CD4-positive, CD25-positive, alpha-beta regulatory T cell (primary cell): ENCODE results near the gene ANAPC10. TPM values are rescaled to one million over a fixed set of nuclear protein-coding genes. Genes with fewer than 3 reads are reported as not detected.

ENCODE experiments used
- ATAC-seq, 2 donors: fragments of 150-1000 bp; cut with Tn5 transposase; one replicate each; pipeline ENCODE4 v1.10.0; 2021; ENCODE audit warnings: low read depth in 2 of 2, moderate number of reproducible peaks in 2 of 2, moderate library complexity in 1 of 2
- DNase-seq, 3 donors: peaks; one replicate each; pipeline versions ENCODE4 v3.0.0 to v3.0.0-alpha.2; 2012 to 2022; ENCODE audit warnings: mixed read lengths in 1 of 3
- H3K27ac ChIP-seq: one replicate; pipeline ENCODE4 v1.7.0; 2013; ENCODE audit warnings: mild to moderate bottlenecking, low read length; ENCODE audit not compliant: insufficient read depth, poor library complexity, severe bottlenecking
- H3K27me3 ChIP-seq: one replicate; pipeline ENCODE4 v1.7.0; 2013; ENCODE audit warnings: low read length; ENCODE audit not compliant: control insufficient read depth, insufficient read depth
- H3K36me3 ChIP-seq: one replicate; pipeline ENCODE4 v1.7.0; 2013; ENCODE audit warnings: mild to moderate bottlenecking, low read length, moderate library complexity; ENCODE audit not compliant: control insufficient read depth, insufficient read depth
- H3K4me1 ChIP-seq: 2 replicates; pipeline ENCODE4 v1.7.0; 2013; ENCODE audit warnings: mild to moderate bottlenecking, low read length; ENCODE audit not compliant: insufficient read depth, control insufficient read depth, poor library complexity, severe bottlenecking
- H3K4me3 ChIP-seq: one replicate; pipeline ENCODE4 v1.7.0; 2013; ENCODE audit warnings: low read depth, mild to moderate bottlenecking, low read length, moderate library complexity
- H3K9me3 ChIP-seq, 2 experiments: 1 replicate in 1 of 2; 2 replicates in 1 of 2; pipeline ENCODE4 v1.7.0; 2013; ENCODE audit warnings: low read length in 2 of 2, mild to moderate bottlenecking in 1 of 2, moderate library complexity in 1 of 2; ENCODE audit not compliant: control insufficient read depth in 2 of 2
- H3K27ac Mint-ChIP-seq, 3 donors: one replicate each; pipeline ENCODE4 v1.8.0; 2020 to 2022; ENCODE audit warnings: mild to moderate bottlenecking in 3 of 3, mixed read lengths in 3 of 3, moderate library complexity in 2 of 3
- H3K27me3 Mint-ChIP-seq: one replicate; pipeline ENCODE4 v1.8.0; 2022; ENCODE audit warnings: mild to moderate bottlenecking, mixed read lengths
- H3K36me3 Mint-ChIP-seq: one replicate; pipeline ENCODE4 v1.8.0; 2020; ENCODE audit warnings: mixed read lengths
- H3K4me1 Mint-ChIP-seq, 4 donors: one replicate each; pipeline ENCODE4 v1.8.0; 2020 to 2022; ENCODE audit warnings: mixed read lengths in 4 of 4, mild to moderate bottlenecking in 1 of 4
- H3K4me3 Mint-ChIP-seq, 4 donors: one replicate each; pipeline ENCODE4 v1.8.0; 2020 to 2022; ENCODE audit warnings: mild to moderate bottlenecking in 4 of 4, mixed read lengths in 4 of 4, moderate library complexity in 3 of 4
- H3K9me3 Mint-ChIP-seq, 7 donors: one replicate each; pipeline ENCODE4 v1.8.0; 2020 to 2022; ENCODE audit warnings: mixed read lengths in 7 of 7, mild to moderate bottlenecking in 3 of 7, moderate library complexity in 2 of 7
- polyA plus RNA-seq, 4 donors: library from polyadenylated mRNA; unstranded; fragments of 300-500 nt; fragmentation: Illumina TruSeq; gene quantifications; one replicate each; pipeline ENCODE4 v1.2.3, GENCODE V29; 2021
- total RNA-seq: library from RNA; stranded (reverse); gene quantifications from one replicate; pipeline ENCODE4 v1.2.3, GENCODE V29; 2022

Gene ANAPC10
- total and polyA plus RNA-seq, 5 donors from 2014 or later, result 30.6 to 56.9 (median 40.3) TPM

DNA sequence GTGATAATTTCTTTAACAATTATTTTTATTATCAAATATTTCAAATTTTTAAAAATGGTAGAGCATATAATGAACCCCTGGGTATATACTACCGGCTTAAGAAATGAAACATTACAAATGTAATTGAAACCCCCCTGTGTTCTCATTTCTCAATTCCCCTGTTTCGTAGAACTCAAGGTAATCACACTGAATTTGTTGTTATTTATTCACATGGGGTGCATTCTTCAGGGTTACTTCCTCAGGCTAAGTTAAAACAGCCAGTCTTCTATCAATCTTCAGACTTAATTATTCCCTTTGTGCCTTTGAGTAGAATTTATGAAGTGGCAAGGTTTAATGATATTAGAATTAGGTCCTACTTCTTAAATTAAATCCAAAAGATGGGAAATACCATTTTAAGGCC is 128.2 kb downstream of the ANAPC10 start:
- no peaks in the 10 kb centered on the region for H3K36me3 ChIP-seq
- no peaks in the 10 kb centered on the region for H3K4me1 ChIP-seq
- no peak for DNase-seq
- no peak overlapping the region for H3K4me3 Mint-ChIP-seq
- no peaks in the 10 kb centered on the region for H3K36me3 Mint-ChIP-seq
- H3K4me3 ChIP-seq, result no peak overlapping the region
- H3K4me1 Mint-ChIP-seq, result peaks cover 0 to 3% (median under 1%) of the 10 kb centered on the region in 4 donors
- H3K27ac Mint-ChIP-seq, result no peak overlapping the region
- H3K27me3 Mint-ChIP-seq, result no peaks in the 10 kb centered on the region
- H3K9me3 Mint-ChIP-seq, result peaks cover 0 to 6% (median 1%) of the 10 kb centered on the region in 7 donors
- H3K9me3 ChIP-seq, result no peaks in the 10 kb centered on the region
- no peak overlapping the region for H3K27ac ChIP-seq
- ATAC-seq, result no peak
- no peaks in the 10 kb centered on the region for H3K27me3 ChIP-seq

DNA sequence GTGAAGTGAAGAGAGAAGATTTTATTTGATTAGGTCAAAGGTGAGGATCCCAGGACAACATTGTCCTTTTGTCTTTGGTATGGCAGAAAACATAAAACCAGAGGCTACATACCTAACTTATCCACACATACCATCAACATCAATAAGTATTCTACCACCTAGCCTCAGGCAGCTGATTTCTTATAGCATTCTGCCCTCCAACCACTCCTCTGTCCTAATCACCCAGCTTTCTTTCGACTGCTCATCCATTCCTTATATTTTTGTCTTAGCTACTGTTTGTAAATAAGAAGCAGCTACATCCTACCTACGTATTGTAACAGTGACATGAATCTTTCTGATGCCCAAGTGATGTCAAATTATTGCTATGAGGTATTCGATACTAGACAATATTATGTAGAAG is 129.4 kb downstream of the ANAPC10 start:
- H3K4me3 ChIP-seq, result no peak overlapping the region
- Mint-ChIP-seq H3K36me3 (no peaks in the 10 kb centered on the region), H3K9me3 (peaks cover 0 to 3% (median 3%) of the 10 kb centered on the region in 7 donors)

DNA sequence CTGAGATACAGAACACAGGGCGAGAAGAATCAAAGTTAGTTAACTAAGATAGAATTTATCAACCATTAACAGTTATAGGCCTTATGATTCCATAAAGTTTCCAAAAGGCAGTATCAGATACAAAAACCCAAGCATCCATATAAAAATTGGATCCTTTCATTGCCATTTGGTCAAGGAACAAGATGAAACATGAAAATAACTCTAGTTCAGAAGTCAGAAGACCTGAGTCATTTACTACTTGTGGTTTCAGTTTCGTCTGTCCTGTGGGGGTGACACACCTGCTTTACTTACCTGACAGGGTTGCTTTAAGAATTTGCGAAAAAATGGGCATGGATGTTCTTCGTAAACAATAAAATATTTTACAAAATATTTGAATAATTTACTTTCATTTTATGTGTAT is 130.8 kb downstream of the ANAPC10 start:
- Histone ChIP-seq H3K4me3 (no peak overlapping the region), H3K36me3 (no peaks in the 10 kb centered on the region), H3K9me3 (no peaks in the 10 kb centered on the region), H3K27me3 (no peaks in the 10 kb centered on the region), H3K4me1 (no peaks in the 10 kb centered on the region), H3K27ac (no peak overlapping the region)
- ATAC-seq, result no peak
- Mint-ChIP-seq H3K27ac (no peak overlapping the region), H3K36me3 (no peaks in the 10 kb centered on the region), H3K4me1 (peaks cover 0 to 3% (median under 1%) of the 10 kb centered on the region in 4 donors), H3K4me3 (no peak overlapping the region), H3K9me3 (peaks cover 0 to 5% (median 3%) of the 10 kb centered on the region in 7 donors), H3K27me3 (no peaks in the 10 kb centered on the region)
- DNase-seq, result peak in 1 of 3 donors; percentile 17

More for the DNA sequence above, 129.4 kb downstream of the ANAPC10 start:
- Histone ChIP-seq H3K36me3 (no peaks in the 10 kb centered on the region), H3K4me1 (no peaks in the 10 kb centered on the region), H3K27me3 (no peaks in the 10 kb centered on the region), H3K9me3 (no peaks in the 10 kb centered on the region), H3K27ac (no peak overlapping the region)
- H3K4me1 Mint-ChIP-seq, result peaks cover 0 to 3% (median under 1%) of the 10 kb centered on the region in 4 donors
- peak overlapping the region in 1 of 3 donors; percentile 20 for H3K27ac Mint-ChIP-seq
- H3K27me3 Mint-ChIP-seq, result no peaks in the 10 kb centered on the region
- H3K4me3 Mint-ChIP-seq, result no peak overlapping the region
- ATAC-seq, result no peak
- no peak for DNase-seq

DNA sequence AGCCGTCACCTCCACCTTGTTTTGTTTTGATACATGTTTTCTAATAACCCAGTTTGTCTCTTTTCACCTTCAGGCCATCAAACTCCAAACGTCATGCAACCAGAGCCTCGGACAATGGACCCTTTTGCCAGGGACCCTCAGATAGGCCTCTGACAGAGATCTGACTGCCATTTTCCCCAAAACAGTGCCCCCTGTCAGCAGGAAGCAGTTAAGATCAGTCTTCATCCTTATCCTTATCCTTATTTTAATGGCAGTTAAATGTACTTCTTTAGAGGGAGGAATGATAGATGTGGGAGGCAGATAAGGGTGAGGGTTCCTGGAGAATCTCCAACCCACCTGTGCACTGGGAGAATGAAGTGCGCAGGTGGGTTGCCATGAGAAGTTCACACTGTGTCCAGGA is 135.7 kb downstream of the ANAPC10 start:
- H3K4me3 ChIP-seq, result no peak overlapping the region
- Mint-ChIP-seq H3K9me3 (peaks cover 6 to 26% (median 18%) of the 10 kb centered on the region in 7 donors), H3K27ac (no peak overlapping the region), H3K4me3 (no peak overlapping the region), H3K27me3 (no peaks in the 10 kb centered on the region), H3K36me3 (no peaks in the 10 kb centered on the region), H3K4me1 (peaks cover 0 to 2% (median 0%) of the 10 kb centered on the region in 4 donors)
- no peaks in the 10 kb centered on the region for H3K27me3 ChIP-seq
- no peak for DNase-seq
- H3K9me3 ChIP-seq, result no peaks in the 10 kb centered on the region
- no peaks in the 10 kb centered on the region for H3K36me3 ChIP-seq
- no peaks in the 10 kb centered on the region for H3K4me1 ChIP-seq
- H3K27ac ChIP-seq, result no peak overlapping the region
- no peak for ATAC-seq

DNA sequence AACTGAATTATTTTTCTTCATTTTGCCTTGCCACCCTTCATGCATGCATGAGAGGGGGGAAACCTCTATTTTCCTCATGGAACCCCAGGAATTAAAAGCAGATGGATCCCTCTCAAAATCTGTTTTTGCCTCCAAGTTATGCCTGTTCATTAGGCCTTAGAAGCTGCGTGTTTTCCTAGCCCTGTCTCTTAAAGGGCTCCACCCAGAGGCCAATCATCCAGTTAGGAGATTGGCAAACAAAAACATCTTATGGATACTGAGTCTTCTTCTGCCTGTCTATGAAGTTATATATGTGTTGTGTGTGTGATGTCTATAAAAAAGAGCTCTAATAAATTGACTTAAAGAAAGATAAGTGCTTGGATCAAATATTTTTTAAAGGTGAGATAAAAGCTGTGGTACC is 142.9 kb downstream of the ANAPC10 start:
- Histone ChIP-seq H3K4me1 (no peaks in the 10 kb centered on the region), H3K27ac (no peak overlapping the region), H3K9me3 (peaks cover 2 to 6% of the 10 kb centered on the region in 2 experiments), H3K4me3 (no peak overlapping the region), H3K36me3 (no peaks in the 10 kb centered on the region), H3K27me3 (no peaks in the 10 kb centered on the region)
- H3K4me3 Mint-ChIP-seq, result no peak overlapping the region
- H3K36me3 Mint-ChIP-seq, result no peaks in the 10 kb centered on the region
- no peak for DNase-seq
- H3K27ac Mint-ChIP-seq, result no peak overlapping the region
- no peaks in the 10 kb centered on the region for H3K4me1 Mint-ChIP-seq
- no peaks in the 10 kb centered on the region for H3K27me3 Mint-ChIP-seq
- peaks cover 4 to 51% (median 16%) of the 10 kb centered on the region in 7 donors for H3K9me3 Mint-ChIP-seq
- ATAC-seq, result no peak

DNA sequence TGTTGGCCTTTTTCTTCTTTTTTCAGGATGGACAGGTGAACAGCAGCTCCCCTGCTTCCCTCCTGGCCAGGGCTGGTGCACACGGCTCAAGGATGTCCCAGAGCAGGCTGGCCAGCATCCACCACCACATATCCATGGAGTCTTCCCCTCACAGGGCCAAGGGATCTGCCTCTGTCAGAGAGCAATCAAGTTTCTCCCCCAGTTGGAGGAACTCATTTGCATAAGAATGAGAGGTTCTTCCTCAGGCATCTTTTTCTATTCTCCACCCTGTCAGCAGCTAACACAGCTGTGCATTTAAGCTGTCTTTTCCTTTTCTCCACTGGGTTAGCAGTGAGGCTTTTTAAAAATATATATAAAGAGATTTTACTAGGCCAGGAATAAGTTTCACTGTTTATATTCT is 143.8 kb downstream of the ANAPC10 start:
- DNase-seq (no peak), ATAC-seq (no peak)
- no peaks in the 10 kb centered on the region for H3K27me3 Mint-ChIP-seq
- no peak overlapping the region for H3K4me3 Mint-ChIP-seq
- Histone ChIP-seq H3K36me3 (no peaks in the 10 kb centered on the region), H3K9me3 (peaks cover 2 to 6% of the 10 kb centered on the region in 2 experiments), H3K4me1 (no peaks in the 10 kb centered on the region), H3K27me3 (no peaks in the 10 kb centered on the region), H3K4me3 (no peak overlapping the region), H3K27ac (no peak overlapping the region)
- H3K36me3 Mint-ChIP-seq, result no peaks in the 10 kb centered on the region
- H3K4me1 Mint-ChIP-seq, result no peaks in the 10 kb centered on the region
- H3K27ac Mint-ChIP-seq, result no peak overlapping the region
- H3K9me3 Mint-ChIP-seq, result peaks cover 6 to 44% (median 13%) of the 10 kb centered on the region in 7 donors

DNA sequence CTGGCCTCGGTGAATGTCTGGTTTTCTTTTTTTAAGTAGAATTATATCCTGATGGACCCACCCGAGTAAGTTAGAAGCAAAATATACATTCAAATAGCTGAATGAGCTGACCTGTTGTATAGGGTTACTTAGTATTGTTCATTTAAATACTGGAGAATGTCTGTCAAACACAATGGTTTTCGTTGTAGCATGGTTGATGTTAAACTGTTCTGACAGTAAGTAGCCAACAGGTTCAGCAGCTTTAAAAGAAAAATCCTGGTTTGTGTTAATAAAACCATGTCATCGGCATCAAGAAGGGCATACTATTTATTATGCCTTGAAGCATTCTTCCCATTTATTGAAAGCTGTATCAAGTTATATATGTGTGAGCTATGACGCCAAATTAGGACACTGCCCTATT is 149.6 kb downstream of the ANAPC10 start:
- ATAC-seq, result no peak
- Histone ChIP-seq H3K36me3 (no peaks in the 10 kb centered on the region), H3K4me1 (no peaks in the 10 kb centered on the region), H3K4me3 (no peak overlapping the region), H3K27me3 (no peaks in the 10 kb centered on the region), H3K9me3 (peaks cover 2 to 6% of the 10 kb centered on the region in 2 experiments), H3K27ac (no peak overlapping the region)
- H3K36me3 Mint-ChIP-seq, result no peaks in the 10 kb centered on the region
- no peak overlapping the region for H3K4me3 Mint-ChIP-seq
- H3K27ac Mint-ChIP-seq, result no peak overlapping the region
- DNase-seq, result no peak
- H3K9me3 Mint-ChIP-seq, result peaks cover 0 to 20% (median 9%) of the 10 kb centered on the region in 7 donors
- peaks cover 6% of the 10 kb centered on the region for H3K27me3 Mint-ChIP-seq
- no peaks in the 10 kb centered on the region for H3K4me1 Mint-ChIP-seq

DNA sequence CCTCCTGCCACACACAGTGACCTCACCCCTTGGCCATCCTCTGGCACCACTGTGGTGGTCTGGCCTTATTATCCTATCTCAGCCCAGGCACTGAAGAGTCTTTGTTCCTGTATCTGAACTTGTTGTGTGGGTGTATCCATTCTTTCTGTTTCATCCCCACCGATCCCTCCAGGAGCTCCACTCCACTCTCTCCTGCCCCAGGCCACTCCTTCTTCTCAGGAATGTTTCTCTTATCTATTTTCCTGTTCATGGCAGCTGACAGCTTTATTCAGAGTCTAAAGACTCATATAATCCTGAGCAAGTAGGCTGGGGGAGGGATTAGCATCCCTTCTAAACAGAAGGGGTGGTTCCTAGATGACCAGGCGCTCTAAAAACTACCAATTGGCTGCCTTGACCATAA is 150.0 kb downstream of the ANAPC10 start:
- Mint-ChIP-seq H3K36me3 (no peaks in the 10 kb centered on the region), H3K4me3 (no peak overlapping the region), H3K4me1 (no peaks in the 10 kb centered on the region), H3K9me3 (peaks cover 0 to 16% (median 9%) of the 10 kb centered on the region in 7 donors), H3K27me3 (peaks cover 6% of the 10 kb centered on the region), H3K27ac (no peak overlapping the region)
- no peak for ATAC-seq
- no peak overlapping the region for H3K4me3 ChIP-seq
- no peaks in the 10 kb centered on the region for H3K27me3 ChIP-seq
- peaks cover 2 to 6% of the 10 kb centered on the region in 2 experiments for H3K9me3 ChIP-seq
- no peak for DNase-seq
- H3K36me3 ChIP-seq, result no peaks in the 10 kb centered on the region
- no peak overlapping the region for H3K27ac ChIP-seq
- H3K4me1 ChIP-seq, result no peaks in the 10 kb centered on the region
